ENCODE measurements around the gene SDF2L1.
"Not testable (repeated sequence)": the region's sequence is repeated elsewhere in the genome, so short reads cannot be mapped to it uniquely, and the experiment has no call there.

SDF2L1 gene

GRCh38 chr22:21661991-21662390, 19.9 kb downstream of the SDF2L1 start:
- no peak for DNase-seq (ENCODE audit: low spot score)

- DNase-seq (ENCODE audit: low spot score) = no peak
Observed at GRCh38 chr22:21663738-21664137, 21.6 kb downstream of the SDF2L1 start.

- DNase-seq (ENCODE audit: low spot score) = no peak
Observed at GRCh38 chr22:21665047-21665851, 23.1 kb downstream of the SDF2L1 start.

- no peak for DNase-seq (ENCODE audit: low spot score)
Observed at GRCh38 chr22:21666786-21667185, 24.7 kb downstream of the SDF2L1 start.

GRCh38 chr22:21669026-21669425, 26.9 kb downstream of the SDF2L1 start:
- DNase-seq (ENCODE audit: low spot score) = no peak

- DNase-seq (ENCODE audit: low spot score) = no peak
Observed at GRCh38 chr22:21672107-21672629, 30.1 kb downstream of the SDF2L1 start.

GRCh38 chr22:21673534-21674321, 31.6 kb downstream of the SDF2L1 start:
- DNase-seq (ENCODE audit: low spot score) = no peak

- no peak for DNase-seq (ENCODE audit: low spot score)
Observed at GRCh38 chr22:21674638-21675245, 32.6 kb downstream of the SDF2L1 start.

- no peak for DNase-seq (ENCODE audit: low spot score)
Observed at GRCh38 chr22:21677606-21678443, 35.7 kb downstream of the SDF2L1 start.

- not testable (repeated sequence) for DNase-seq (ENCODE audit: low spot score)
Observed at GRCh38 chr22:21678842-21679241, 36.7 kb downstream of the SDF2L1 start.

- no peak for DNase-seq (ENCODE audit: low spot score)
Observed at GRCh38 chr22:21679383-21679782, 37.3 kb downstream of the SDF2L1 start.

- DNase-seq (ENCODE audit: low spot score) = no peak
Observed at GRCh38 chr22:21680830-21681565, 38.9 kb downstream of the SDF2L1 start.

- DNase-seq (ENCODE audit: low spot score) = peak; percentile 58
Observed at GRCh38 chr22:21681566-21682370, 39.7 kb downstream of the SDF2L1 start.

- no peak for DNase-seq (ENCODE audit: low spot score)
Observed at GRCh38 chr22:21682385-21683175, 40.5 kb downstream of the SDF2L1 start.

GRCh38 chr22:21683401-21683811, 41.3 kb downstream of the SDF2L1 start:
- no peak for DNase-seq (ENCODE audit: low spot score)

GRCh38 chr22:21684492-21685163, 42.5 kb downstream of the SDF2L1 start:
- no peak for DNase-seq (ENCODE audit: low spot score)

- DNase-seq (ENCODE audit: low spot score) = no peak
Observed at GRCh38 chr22:21685164-21685513, 43.0 kb downstream of the SDF2L1 start.

- DNase-seq (ENCODE audit: low spot score) = no peak
Observed at GRCh38 chr22:21686193-21686608, 44.1 kb downstream of the SDF2L1 start.

All from putamen (tissue), 1 donor.